NT2/D1 (cell line): ENCODE data around the gene MALT1.
"Not testable (repeated sequence)": the region's sequence is repeated elsewhere in the genome, so short reads cannot be mapped to it uniquely, and the experiment has no call there.

Source experiments
- DNase-seq: peaks from one replicate; pipeline ENCODE4 v3.0.0-alpha.2; 2011; ENCODE audit warnings: low read depth, low spot score
- H3K27me3 ChIP-seq: 2 replicates; pipeline ENCODE4 v1.6.0; 2011; ENCODE audit warnings: mild to moderate bottlenecking; ENCODE audit not compliant: insufficient read length, insufficient read depth
- H3K36me3 ChIP-seq: 2 replicates; pipeline ENCODE4 v1.6.1; 2011; ENCODE audit warnings: mild to moderate bottlenecking, low read length, mixed read lengths; ENCODE audit not compliant: insufficient read depth, insufficient read length
- H3K4me1 ChIP-seq: 2 replicates; pipeline ENCODE4 v1.5.1; 2011; ENCODE audit not compliant: insufficient read depth, insufficient read length
- H3K4me3 ChIP-seq: 2 replicates; pipeline ENCODE4 v1.5.1; 2011; ENCODE audit warnings: low read depth; ENCODE audit not compliant: insufficient read length
- H3K9ac ChIP-seq: 2 replicates; pipeline ENCODE4 v1.6.0; 2011; ENCODE audit warnings: low read depth; ENCODE audit not compliant: insufficient read length
- H3K9me3 ChIP-seq: 2 replicates; pipeline ENCODE4 v1.5.1; 2011; ENCODE audit warnings: mild to moderate bottlenecking, low read length; ENCODE audit not compliant: insufficient read depth
- SUZ12 ChIP-seq: IDR thresholded peaks from 2 replicates; pipeline ENCODE4 v1.6.1; 2011; ENCODE audit not compliant: insufficient read length, insufficient read depth; ENCODE audit errors: extremely low read depth
- YY1 ChIP-seq: IDR thresholded peaks from 2 replicates; pipeline ENCODE4 v1.6.1; 2011; ENCODE audit not compliant: insufficient read length, insufficient read depth
- ZNF274 ChIP-seq: IDR thresholded peaks from 2 replicates; pipeline ENCODE4 v1.6.1; 2011; ENCODE audit warnings: mild to moderate bottlenecking, low read depth, low read length

The MALT1 gene

GRCh38 chr18:58756596-58757240, 85.5 kb downstream of the MALT1 start:
- H3K27me3 ChIP-seq: no peaks in the 10 kb centered on the region
- TF ChIP-seq YY1 (no peak), ZNF274 (no peak), SUZ12 (no peak)
- H3K36me3 ChIP-seq: peaks cover 4% of the 10 kb centered on the region
- no peak overlapping the region for H3K9ac ChIP-seq
- H3K9me3 ChIP-seq: no peaks in the 10 kb centered on the region
- H3K4me1 ChIP-seq: peaks cover 6% of the 10 kb centered on the region
- DNase-seq: no peak
- no peak overlapping the region for H3K4me3 ChIP-seq

- H3K9me3 ChIP-seq, H3K27me3 ChIP-seq, H3K4me1 ChIP-seq, H3K9ac ChIP-seq, DNase-seq, H3K36me3 ChIP-seq, H3K4me3 ChIP-seq: not testable (repeated sequence)
Measured at GRCh38 chr18:58757351-58757750, 86.1 kb downstream of the MALT1 start.

GRCh38 chr18:58758046-58758445, 86.8 kb downstream of the MALT1 start:
- peaks cover 6% of the 10 kb centered on the region for H3K4me1 ChIP-seq
- no peak for TF ChIP-seq ZNF274
- no peak for TF ChIP-seq SUZ12
- no peak for TF ChIP-seq YY1
- no peaks in the 10 kb centered on the region for H3K27me3 ChIP-seq
- no peak overlapping the region for H3K4me3 ChIP-seq
- no peak for DNase-seq
- no peaks in the 10 kb centered on the region for H3K36me3 ChIP-seq
- H3K9me3 ChIP-seq: no peaks in the 10 kb centered on the region
- H3K9ac ChIP-seq: no peak overlapping the region

GRCh38 chr18:58758606-58759005, 87.3 kb downstream of the MALT1 start:
- Histone ChIP-seq H3K9me3 (no peaks in the 10 kb centered on the region), H3K27me3 (no peaks in the 10 kb centered on the region), H3K4me3 (no peak overlapping the region), H3K4me1 (peaks cover 6% of the 10 kb centered on the region), H3K36me3 (no peaks in the 10 kb centered on the region), H3K9ac (no peak overlapping the region)
- DNase-seq: no peak
- no peak for TF ChIP-seq ZNF274
- no peak for TF ChIP-seq SUZ12
- no peak for TF ChIP-seq YY1

GRCh38 chr18:58761241-58761969, 90.1 kb downstream of the MALT1 start:
- Histone ChIP-seq H3K9ac (no peak overlapping the region), H3K4me1 (no peaks in the 10 kb centered on the region), H3K9me3 (no peaks in the 10 kb centered on the region), H3K27me3 (no peaks in the 10 kb centered on the region), H3K36me3 (no peaks in the 10 kb centered on the region), H3K4me3 (no peak overlapping the region)
- no peak for DNase-seq
- TF ChIP-seq SUZ12: no peak
- TF ChIP-seq YY1: no peak
- TF ChIP-seq ZNF274: no peak

GRCh38 chr18:58761970-58762780, 90.9 kb downstream of the MALT1 start:
- DNase-seq: no peak
- Histone ChIP-seq H3K27me3 (no peaks in the 10 kb centered on the region), H3K36me3 (no peaks in the 10 kb centered on the region), H3K4me3 (no peak overlapping the region), H3K9me3 (no peaks in the 10 kb centered on the region), H3K9ac (no peak overlapping the region), H3K4me1 (no peaks in the 10 kb centered on the region)
- TF ChIP-seq YY1 (no peak), SUZ12 (no peak), ZNF274 (no peak)

GRCh38 chr18:58762781-58763171, 91.5 kb downstream of the MALT1 start:
- H3K36me3 ChIP-seq: no peaks in the 10 kb centered on the region
- H3K9me3 ChIP-seq: no peaks in the 10 kb centered on the region
- no peak for TF ChIP-seq YY1
- no peak for TF ChIP-seq SUZ12
- no peak for TF ChIP-seq ZNF274
- DNase-seq: no peak
- H3K27me3 ChIP-seq: peaks cover under 1% of the 10 kb centered on the region
- no peaks in the 10 kb centered on the region for H3K4me1 ChIP-seq
- no peak overlapping the region for H3K9ac ChIP-seq
- H3K4me3 ChIP-seq: no peak overlapping the region
